Measurements from ENCODE around the gene ACVR1C.

ACVR1C gene

GRCh38 chr2:157497638-157498314 is 130.9 kb downstream of the ACVR1C start:
- peak; percentile 51 for DNase-seq (ENCODE audit: low read depth, low spot score)

GRCh38 chr2:157492189-157492773 is 136.4 kb downstream of the ACVR1C start:
- DNase-seq (ENCODE audit: low read depth, low spot score) = peak; percentile 80

- no peak for DNase-seq (ENCODE audit: low read depth, low spot score)
Observed at GRCh38 chr2:157489983-157490382, 138.7 kb downstream of the ACVR1C start.

- DNase-seq (ENCODE audit: low read depth, low spot score) = no peak
Observed at GRCh38 chr2:157488877-157489276, 139.8 kb downstream of the ACVR1C start.

GRCh38 chr2:157487747-157488146 is 140.9 kb downstream of the ACVR1C start:
- no peak for DNase-seq (ENCODE audit: low read depth, low spot score)

- DNase-seq (ENCODE audit: low read depth, low spot score) = no peak
Observed at GRCh38 chr2:157487271-157487610, 141.4 kb downstream of the ACVR1C start.

- DNase-seq (ENCODE audit: low read depth, low spot score) = peak; percentile 28
Observed at GRCh38 chr2:157486596-157487270, 141.9 kb downstream of the ACVR1C start.

- peak; percentile 40 for DNase-seq (ENCODE audit: low read depth, low spot score)
Observed at GRCh38 chr2:157480182-157480961, 148.3 kb downstream of the ACVR1C start.

- DNase-seq (ENCODE audit: low read depth, low spot score) = no peak
Observed at GRCh38 chr2:157479081-157480027, 149.3 kb downstream of the ACVR1C start.

- no peak for DNase-seq (ENCODE audit: low read depth, low spot score)
Observed at GRCh38 chr2:157477919-157478318, 150.7 kb downstream of the ACVR1C start.

GRCh38 chr2:157476953-157477709 is 151.5 kb downstream of the ACVR1C start:
- no peak for DNase-seq (ENCODE audit: low read depth, low spot score)
